ENCODE results near the gene MX1. TPM values are rescaled to one million over a fixed set of nuclear protein-coding genes. Genes with fewer than 3 reads are reported as not detected.

Gene MX1
- total and polyA plus RNA-seq, 7 donors = 2.2 to 14.9 (median 3.8) TPM

DNA sequence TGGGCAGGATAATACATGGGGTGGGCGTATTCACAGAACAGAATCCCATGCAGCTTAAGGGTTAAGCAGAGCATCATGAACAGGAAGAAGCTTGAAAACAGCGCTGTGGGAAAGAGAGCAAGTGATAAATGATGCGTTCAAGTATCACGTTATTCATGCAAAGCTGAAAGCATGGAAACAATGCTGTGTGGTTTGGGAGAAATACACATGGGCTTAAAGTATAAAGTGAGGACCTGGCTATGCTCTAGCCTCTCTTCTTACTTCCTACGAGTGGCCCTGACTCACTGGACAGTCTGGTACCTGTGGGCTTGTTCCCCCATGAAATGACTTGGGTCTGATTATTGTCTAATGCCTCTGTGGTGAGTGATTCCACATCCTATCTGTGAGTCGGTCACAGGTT, 56.3 kb downstream of the MX1 start:
- WGBS, 3 donors = 33 to 38% (median 34%) methylated on average over 6 of the region's 6 CpGs

GRCh38 chr21:41482980-41483379, 56.9 kb downstream of the MX1 start:
- H3K36me3 ChIP-seq (ENCODE audit: insufficient read depth in 1 of 2, low read depth in 1 of 2) = no peaks in the 10 kb centered on the region
- 82 to 91% (median 85%) methylated on average over 6 of the region's 6 CpGs for whole genome bisulfite sequencing, 3 donors
- H3K27ac ChIP-seq = no peak overlapping the region
- H3K4me3 ChIP-seq = no peak overlapping the region
- no peaks in the 10 kb centered on the region for H3K4me1 ChIP-seq
- peaks cover 0 to 3% (median 2%) of the 10 kb centered on the region in 3 donors for H3K27me3 ChIP-seq (ENCODE audit: insufficient read depth in 3 of 3, low read length in 2 of 3)
- intact Hi-C loops (cut with DNase I) = no loop called here
- no peaks in the 10 kb centered on the region for H3K9me3 ChIP-seq
- TF ChIP-seq, protein P1, sequence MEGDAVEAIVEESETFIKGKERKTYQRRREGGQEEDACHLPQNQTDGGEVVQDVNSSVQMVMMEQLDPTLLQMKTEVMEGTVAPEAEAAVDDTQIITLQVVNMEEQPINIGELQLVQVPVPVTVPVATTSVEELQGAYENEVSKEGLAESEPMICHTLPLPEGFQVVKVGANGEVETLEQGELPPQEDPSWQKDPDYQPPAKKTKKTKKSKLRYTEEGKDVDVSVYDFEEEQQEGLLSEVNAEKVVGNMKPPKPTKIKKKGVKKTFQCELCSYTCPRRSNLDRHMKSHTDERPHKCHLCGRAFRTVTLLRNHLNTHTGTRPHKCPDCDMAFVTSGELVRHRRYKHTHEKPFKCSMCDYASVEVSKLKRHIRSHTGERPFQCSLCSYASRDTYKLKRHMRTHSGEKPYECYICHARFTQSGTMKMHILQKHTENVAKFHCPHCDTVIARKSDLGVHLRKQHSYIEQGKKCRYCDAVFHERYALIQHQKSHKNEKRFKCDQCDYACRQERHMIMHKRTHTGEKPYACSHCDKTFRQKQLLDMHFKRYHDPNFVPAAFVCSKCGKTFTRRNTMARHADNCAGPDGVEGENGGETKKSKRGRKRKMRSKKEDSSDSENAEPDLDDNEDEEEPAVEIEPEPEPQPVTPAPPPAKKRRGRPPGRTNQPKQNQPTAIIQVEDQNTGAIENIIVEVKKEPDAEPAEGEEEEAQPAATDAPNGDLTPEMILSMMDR (IDR thresholded peaks at IDR 0.05) = no peak
- no peak for ATAC-seq
- no peak for DNase-seq

More for the DNA sequence above, 56.3 kb downstream of the MX1 start:
- H3K27me3 ChIP-seq (ENCODE audit: insufficient read depth in 3 of 3, low read length in 2 of 3) = peaks cover 0 to 3% (median 2%) of the 10 kb centered on the region in 3 donors
- intact Hi-C loops (cut with DNase I) = no loop called here
- no peaks in the 10 kb centered on the region for H3K4me1 ChIP-seq
- ATAC-seq (no peak), DNase-seq (no peak)
- TF ChIP-seq, protein P1 (IDR thresholded peaks at IDR 0.05) = no peak
- no peaks in the 10 kb centered on the region for H3K9me3 ChIP-seq
- H3K4me3 ChIP-seq = no peak overlapping the region
- no peak overlapping the region for H3K27ac ChIP-seq
- H3K36me3 ChIP-seq (ENCODE audit: insufficient read depth in 1 of 2, low read depth in 1 of 2) = no peaks in the 10 kb centered on the region

GRCh38 chr21:41483415-41483814, 57.4 kb downstream of the MX1 start:
- TF ChIP-seq, protein P1 (IDR thresholded peaks at IDR 0.05) = no peak
- DNase-seq (no peak), ATAC-seq (no peak)
- H3K27ac ChIP-seq = no peak overlapping the region
- peaks cover 0 to 5% (median 2%) of the 10 kb centered on the region in 3 donors for H3K27me3 ChIP-seq (ENCODE audit: insufficient read depth in 3 of 3, low read length in 2 of 3)
- H3K9me3 ChIP-seq = no peaks in the 10 kb centered on the region
- intact Hi-C loops (cut with DNase I) = no loop called here
- no peaks in the 10 kb centered on the region for H3K4me1 ChIP-seq
- 51 to 69% (median 56%) methylated on average over 12 of the region's 12 CpGs for WGBS, 3 donors
- H3K36me3 ChIP-seq (ENCODE audit: insufficient read depth in 1 of 2, low read depth in 1 of 2) = no peaks in the 10 kb centered on the region
- H3K4me3 ChIP-seq = no peak overlapping the region

DNA sequence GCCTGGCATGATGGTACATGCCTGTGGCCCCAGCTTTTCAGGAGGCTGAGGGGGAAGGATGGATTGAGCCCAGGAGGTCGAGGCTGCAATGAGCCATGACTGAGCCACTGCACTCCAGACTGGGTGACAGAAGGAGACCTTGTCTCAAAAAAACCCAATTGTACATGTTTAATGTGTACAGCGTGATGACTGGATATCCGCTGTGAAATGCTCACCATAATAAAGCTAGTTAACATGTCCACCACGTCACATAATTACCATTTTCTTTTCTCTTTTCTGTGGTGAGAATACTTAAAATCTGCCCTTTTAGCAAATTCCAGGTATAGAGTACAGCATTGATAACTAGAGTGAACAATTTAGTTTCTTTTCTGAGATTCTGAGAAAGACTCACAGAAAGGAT, 57.9 kb downstream of the MX1 start:
- Histone ChIP-seq H3K36me3 (ENCODE audit: insufficient read depth in 1 of 2, low read depth in 1 of 2) (no peaks in the 10 kb centered on the region), H3K4me1 (no peaks in the 10 kb centered on the region), H3K27me3 (ENCODE audit: insufficient read depth in 3 of 3, low read length in 2 of 3) (peaks cover 0 to 6% (median 2%) of the 10 kb centered on the region in 3 donors), H3K4me3 (no peak overlapping the region), H3K9me3 (no peaks in the 10 kb centered on the region), H3K27ac (no peak overlapping the region)
- TF ChIP-seq, protein P1 (IDR thresholded peaks at IDR 0.05) = no peak
- no peak for DNase-seq
- ATAC-seq = no peak
- 80 to 87% (median 87%) methylated on average over 4 of the region's 4 CpGs for WGBS, 3 donors
- intact Hi-C loops (cut with DNase I) = no loop called here

DNA sequence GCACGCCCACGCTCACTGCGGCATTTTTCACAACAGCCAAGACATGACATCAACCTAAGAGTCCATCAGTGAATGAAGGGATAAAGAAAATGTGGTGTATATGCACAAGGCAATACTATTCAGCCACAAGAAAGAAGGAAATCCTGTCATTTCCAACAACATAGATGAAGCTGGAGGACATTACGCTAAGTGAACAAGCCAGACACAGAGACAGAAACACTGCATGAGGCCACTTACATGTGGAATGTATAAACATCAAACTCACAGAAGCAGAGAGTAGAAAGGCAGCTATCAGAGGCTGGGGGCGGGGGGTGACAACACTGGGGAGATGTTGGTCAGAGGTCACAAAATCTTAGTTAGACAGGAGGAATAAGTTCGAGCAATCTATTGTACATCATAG, 61.0 kb downstream of the MX1 start:
- Histone ChIP-seq H3K4me1 (no peaks in the 10 kb centered on the region), H3K27ac (no peak overlapping the region), H3K4me3 (no peak overlapping the region), H3K27me3 (ENCODE audit: insufficient read depth in 3 of 3, low read length in 2 of 3) (peaks cover 0 to 6% (median 2%) of the 10 kb centered on the region in 3 donors), H3K9me3 (no peaks in the 10 kb centered on the region), H3K36me3 (ENCODE audit: insufficient read depth in 1 of 2, low read depth in 1 of 2) (no peaks in the 10 kb centered on the region)
- intact Hi-C loops (cut with DNase I) = no loop called here
- DNase-seq (no peak), ATAC-seq (no peak)
- TF ChIP-seq, protein P1 (IDR thresholded peaks at IDR 0.05) = no peak
- 73 to 84% (median 83%) methylated on average over 6 of the region's 6 CpGs for whole genome bisulfite sequencing, 3 donors
